Suprapubic skin (tissue), 4 donors: ENCODE results near the gene HIBCH.

Experiments used
- POLR2A ChIP-seq, 2 donors: fragments of 450-650 bp; IDR thresholded peaks; one replicate each; pipeline ENCODE4 v1.6.1; 2017; ENCODE audit warnings: antibody characterized with exemption in 2 of 2, mild to moderate bottlenecking in 2 of 2, moderate library complexity in 2 of 2
- POLR2AphosphoS5 ChIP-seq, 3 donors: sonication (generic); formaldehyde crosslinking; IDR thresholded peaks; one replicate each; pipeline ENCODE4 v1.6.1; 2017; ENCODE audit warnings: antibody characterized with exemption in 3 of 3

DNA sequence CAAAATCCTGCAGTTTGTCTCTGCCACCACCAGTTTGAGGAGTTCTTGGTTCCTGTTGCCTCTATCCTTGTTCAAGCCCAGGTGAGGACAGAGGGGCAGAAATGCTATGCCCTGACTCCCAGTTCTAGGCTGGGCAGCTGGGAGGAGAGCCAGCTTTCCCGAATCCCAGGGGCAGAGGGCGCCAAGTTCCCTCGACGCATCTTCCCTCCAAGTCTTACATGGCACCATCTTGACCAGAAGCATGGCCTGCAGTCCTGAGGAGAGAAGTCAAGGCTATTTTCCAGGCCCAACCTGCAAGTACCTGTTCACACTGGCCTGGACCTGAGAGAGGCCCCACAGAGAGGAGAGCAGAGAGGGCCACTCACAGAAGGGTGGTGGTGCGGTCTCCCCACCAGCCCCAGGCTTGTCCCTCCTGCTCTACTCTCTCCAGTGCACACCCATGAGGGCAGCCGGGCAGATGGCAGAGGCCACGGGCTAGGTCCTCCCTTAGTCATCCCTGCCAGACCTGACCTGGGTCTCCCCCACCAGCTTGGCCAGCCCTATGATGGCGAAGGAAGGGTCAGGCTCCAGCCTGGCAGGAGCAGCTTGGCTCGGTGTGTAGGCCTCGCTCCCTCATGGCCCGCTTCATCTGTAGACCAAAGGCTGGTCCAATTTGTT is 141.4 kb downstream of the HIBCH start:
- no peak for TF ChIP-seq POLR2AphosphoS5 (IDR thresholded peaks at IDR 0.05)
- TF ChIP-seq POLR2A (IDR thresholded peaks at IDR 0.05) = no peak
